HG03469 (cell line): ENCODE measurements around the gene CLP1.
"Not testable (repeated sequence)": the region's sequence is repeated elsewhere in the genome, so short reads cannot be mapped to it uniquely, and the experiment has no call there.

ENCODE experiments used
- ATAC-seq: cut with Tn5 transposase; IDR thresholded peaks from one replicate; pipeline ENCODE4 v1.9.1; 2021; ENCODE audit warnings: mild to moderate bottlenecking, moderate library complexity, moderate number of reproducible peaks; ENCODE audit not compliant: unreplicated experiment

CLP1 gene

DNA sequence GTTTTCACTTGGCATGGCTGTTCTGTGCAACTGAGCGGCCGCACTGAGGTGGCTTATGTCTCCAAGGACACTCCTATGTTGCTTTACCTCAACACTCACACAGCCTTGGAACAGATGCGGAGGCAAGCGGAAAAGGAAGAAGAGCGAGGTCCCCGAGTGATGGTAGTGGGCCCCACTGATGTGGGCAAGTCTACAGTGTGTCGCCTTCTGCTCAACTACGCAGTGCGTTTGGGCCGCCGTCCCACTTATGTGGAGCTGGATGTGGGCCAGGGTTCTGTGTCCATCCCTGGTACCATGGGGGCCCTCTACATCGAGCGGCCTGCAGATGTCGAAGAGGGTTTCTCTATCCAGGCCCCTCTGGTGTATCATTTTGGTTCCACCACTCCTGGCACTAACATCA, 2.1 kb downstream of the CLP1 start:
- no peak for ATAC-seq

DNA sequence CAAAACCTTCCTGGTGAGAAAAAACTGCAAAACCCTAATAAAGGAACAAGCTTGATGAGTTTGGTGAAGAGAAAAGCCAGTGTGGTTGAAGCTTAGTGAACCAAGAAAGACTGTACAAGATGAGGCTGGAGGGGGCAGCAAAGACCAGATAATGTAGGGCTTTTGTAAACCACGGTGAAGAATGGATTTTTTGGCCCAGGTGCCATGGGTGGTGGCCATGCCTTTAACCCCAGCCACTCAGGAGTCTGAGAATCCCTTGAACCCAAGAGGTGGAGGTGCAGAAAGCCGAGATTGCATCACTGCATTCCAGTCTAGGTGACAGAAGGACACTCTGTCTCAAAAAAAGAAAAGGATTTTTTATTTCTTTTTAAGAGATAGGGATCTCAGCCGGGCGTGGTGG, 5.3 kb downstream of the CLP1 start:
- ATAC-seq: no peak

DNA sequence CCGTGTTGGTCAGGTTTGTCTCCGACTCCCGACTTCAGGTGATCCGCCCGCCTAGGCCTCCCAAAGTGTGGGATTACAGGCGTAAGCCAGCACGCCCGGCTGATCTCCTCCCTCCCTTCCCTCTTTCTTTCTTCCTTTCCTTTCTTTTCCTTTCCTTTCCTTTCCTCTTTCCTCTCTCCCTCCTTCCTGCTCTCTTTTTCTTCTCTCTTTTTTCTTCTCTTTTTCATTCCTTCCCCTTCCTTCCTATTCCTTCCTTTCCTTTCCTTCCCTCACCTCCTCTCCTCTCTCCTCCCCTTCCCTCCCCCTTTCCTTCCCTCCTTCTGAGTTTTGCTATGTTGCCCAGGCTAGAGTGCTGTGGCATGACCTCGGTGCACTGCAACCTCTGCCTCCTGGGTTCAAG, 6.4 kb downstream of the CLP1 start:
- ATAC-seq: no peak

DNA sequence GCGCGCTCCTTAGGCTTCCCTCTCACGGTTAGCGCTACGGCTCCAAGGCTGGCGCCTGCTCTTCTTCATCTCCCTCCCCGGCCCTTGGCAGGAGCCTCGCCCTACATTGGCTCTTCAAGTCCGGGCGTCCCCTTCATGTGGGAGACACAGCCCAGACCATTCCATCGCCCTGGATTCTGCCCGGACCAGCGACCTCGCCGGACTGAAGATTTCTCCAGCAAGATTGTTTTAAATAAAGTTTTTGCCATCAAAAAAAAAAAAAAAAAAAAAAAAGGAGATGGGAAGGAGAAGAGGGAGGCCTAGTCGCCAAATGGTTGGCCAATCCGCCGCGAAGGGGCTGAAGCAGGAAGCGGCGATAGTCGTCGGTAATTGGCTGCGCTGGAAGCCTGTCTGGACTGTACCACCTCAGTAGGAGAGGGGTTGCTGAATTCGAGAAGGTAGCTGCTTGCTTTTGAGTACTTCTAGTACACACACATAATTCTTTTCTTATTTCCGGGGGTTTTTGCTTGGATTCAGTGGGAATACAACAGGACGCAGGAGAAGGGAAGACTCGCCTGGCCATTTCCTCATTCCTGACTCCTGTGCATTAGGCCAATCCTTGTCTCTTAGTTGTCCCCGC, 9.7 kb downstream of the CLP1 start:
- peak; percentile 43 for ATAC-seq

DNA sequence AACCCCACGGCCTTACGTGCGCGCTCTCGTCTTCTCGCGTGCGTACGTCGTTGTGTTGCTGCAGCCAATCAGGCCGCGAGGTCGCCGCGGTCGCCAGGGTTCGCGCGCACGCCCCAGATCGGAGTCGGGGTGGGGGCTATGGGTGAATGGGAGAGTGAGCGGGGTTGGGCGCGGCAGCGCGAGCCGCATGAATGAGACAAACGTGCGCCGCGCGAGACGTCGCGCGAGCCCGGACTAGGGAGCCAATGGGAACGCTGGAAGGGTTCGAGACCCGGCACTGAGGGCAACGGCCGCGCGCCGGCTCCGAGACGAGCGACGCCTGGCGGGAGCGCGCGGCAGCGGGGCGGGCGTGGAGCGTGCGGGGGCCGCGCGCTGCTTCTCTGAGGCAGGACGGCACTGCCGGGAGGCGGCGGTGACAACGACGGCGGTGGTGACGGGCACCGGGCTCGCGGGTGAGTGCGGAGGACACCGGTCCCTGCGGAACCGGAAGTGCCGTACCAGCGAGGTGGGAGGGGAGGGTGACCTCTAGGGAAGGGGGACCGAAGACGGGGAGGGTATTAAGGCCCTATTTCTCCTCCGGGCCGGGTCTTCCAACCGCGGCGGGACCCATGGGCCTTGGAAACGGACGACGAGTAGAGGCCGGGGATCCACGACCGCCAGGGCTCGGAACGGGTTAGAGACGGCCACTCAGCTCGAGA, 10.3 kb downstream of the CLP1 start, which contains the start of gene ZDHHC5:
Gene ZDHHC5 (plus strand): TSS at position 379 of the 698 bp plus-strand sequence. CDS start 4,977 bp downstream, outside the sequence.
- ATAC-seq: peak; percentile 78

DNA sequence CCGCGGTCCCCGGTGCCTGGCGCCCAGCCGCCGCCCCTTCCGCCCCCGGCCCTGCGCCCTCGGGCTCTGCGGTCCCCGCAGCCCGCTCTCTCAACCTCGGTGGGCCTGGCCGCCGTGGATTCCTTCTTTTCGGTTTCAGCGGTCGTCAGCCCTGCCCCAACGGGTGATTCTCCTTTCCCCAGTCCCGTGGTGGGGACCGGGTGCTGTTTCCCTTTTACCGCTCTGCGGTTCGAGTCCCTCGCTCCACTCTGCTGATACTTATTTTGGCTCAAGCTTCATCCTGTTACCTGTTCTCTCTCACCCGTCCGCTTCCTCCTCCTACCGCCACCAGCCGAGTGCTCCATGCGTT, 10.8 kb downstream of the CLP1 start:
- no peak for ATAC-seq

DNA sequence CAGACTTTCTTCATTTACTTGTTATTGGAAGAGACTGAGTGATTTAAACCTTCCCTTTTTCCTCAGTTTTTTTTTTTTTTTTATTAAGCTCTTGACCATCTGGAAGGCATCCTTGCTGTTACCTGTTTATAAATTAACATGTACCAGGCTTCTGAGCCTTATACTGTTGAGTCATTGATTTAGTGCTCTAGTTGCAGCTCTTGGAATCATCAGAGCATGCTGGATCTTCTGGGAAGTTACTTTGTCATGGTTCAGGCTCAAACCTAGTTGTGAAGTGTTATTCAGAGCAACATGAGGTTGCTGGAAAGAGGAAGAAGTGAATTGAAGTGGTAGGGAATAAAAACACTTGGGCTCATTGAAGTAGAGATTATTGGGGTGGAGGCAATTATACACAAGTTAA, 16.7 kb downstream of the CLP1 start:
- no peak for ATAC-seq

DNA sequence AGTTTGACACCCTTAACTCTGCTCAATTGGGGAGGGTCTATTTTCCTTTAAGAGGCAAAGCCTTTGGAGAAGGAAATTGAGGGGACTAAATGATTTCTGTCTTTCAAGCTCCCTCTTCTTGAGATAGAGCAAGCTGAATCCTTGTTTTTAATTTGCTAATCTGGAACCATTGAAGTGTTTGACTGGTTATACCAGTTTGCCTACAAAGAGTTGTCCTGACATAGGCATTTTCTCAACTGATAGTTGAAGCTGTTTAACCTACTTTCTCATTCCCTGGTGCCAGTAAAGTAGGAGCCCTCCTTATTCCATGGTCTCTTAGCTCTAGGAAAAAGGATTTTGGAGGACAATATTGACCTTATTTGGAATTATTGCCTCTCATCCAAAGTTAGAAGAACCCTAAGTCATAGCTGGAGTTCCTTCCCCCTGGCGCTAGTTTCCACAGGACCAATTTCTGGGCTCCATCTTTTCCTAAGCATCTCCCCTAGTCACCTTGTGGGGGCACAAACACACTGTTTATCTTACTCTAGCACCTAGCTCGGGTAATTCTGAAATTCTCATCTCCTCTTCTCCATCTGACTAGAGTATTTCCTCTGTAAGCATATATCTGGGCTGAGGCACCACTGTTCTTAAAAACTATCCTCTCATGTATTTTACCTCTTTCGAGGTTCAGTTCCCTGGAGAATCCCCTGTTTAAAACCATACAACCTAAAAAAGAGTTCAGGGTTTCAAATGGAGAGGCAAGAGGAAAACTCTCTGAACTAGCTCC, 17.8 kb downstream of the CLP1 start:
- ATAC-seq: no peak

DNA sequence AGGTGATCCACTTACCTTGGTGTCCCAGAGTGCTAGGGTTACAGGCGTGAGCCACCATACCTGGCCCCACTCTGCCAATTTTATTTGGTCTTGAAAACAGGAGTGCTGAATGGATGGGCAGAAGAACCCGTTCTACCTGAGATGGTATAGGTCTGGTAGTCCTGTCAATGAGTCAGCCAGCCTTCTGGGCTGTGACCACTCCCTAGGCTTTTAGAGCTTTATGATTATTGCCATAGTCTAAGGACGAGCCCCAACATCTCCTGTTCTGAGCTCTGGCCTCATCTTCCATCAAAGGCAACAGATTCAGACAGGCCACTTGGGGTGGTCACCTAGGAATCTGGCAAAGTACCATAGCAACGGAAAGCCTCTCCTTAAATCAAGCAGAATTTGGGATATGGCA, 21.8 kb downstream of the CLP1 start:
- no peak for ATAC-seq

DNA sequence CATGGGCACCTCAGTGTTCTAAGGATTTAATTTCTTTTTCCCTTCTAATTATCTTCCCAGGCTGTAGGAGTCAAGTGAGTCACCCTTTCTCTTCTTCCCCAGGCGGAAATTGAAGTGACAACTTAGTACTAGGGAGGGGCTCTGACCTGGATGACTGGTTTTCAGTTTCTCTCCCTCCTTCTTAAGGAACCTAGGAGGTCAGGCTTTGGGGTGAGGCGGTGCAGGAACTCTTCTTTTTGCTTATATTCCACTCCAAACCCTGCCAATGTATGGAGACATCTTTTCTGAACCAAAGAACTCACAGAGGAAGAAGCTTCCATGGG, 23.0 kb downstream of the CLP1 start:
- no peak for ATAC-seq

DNA sequence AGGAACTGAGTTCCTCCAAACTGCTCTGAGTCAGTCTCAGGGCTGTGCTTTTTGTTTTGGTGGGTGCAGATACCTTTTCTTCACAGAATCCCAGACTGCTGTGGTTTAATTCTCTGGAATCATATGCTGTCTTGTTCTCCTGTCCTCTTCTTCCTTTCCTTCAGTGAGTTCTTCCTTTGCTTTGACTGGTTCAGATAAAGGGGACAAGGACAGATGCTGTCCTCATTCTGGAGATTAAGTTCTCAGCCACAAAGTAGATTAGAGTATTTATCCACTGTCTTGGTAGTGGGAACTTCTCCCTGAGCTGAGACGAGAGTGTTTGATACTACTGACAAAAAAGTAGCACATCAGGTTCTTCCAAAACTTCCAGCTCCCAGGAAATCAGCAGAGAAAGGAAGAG, 23.6 kb downstream of the CLP1 start:
- ATAC-seq: no peak

DNA sequence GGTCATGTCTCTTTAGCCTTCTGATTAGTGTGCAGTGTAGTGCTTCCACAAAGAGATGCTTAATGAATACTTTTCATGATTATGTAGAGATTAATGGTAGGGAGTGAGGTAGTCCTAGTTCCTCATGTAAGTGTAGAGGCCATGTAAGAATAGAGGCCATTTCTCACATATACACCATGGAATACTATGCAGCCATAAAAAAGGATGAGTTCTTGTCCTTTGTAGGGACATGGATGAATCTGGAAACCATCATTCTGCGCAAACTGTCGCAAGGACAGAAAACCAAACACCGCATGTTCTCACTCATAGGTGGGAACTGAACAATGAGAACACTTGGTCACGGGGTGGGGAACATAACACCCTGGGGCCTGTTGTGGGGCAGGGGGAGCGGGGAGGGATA, 32.9 kb downstream of the CLP1 start:
- ATAC-seq: not testable (repeated sequence)

DNA sequence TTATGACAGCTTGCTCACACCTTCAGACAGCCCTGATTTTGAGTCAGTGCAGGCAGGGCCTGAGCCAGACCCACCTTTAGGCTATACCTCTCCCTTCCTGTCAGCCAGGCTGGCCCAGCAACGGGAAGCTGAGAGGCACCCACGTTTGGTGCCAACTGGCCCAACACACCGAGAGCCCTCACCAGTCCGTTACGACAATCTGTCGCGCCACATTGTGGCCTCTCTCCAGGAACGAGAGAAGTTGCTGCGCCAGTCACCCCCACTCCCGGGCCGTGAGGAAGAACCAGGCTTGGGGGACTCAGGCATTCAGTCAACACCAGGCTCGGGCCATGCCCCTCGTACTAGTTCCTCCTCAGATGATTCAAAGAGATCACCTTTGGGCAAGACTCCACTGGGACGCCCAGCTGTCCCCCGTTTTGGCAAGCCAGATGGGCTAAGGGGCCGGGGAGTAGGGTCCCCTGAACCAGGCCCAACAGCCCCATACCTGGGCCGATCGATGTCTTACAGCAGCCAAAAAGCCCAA, 41.3 kb downstream of the CLP1 start:
- no peak for ATAC-seq

DNA sequence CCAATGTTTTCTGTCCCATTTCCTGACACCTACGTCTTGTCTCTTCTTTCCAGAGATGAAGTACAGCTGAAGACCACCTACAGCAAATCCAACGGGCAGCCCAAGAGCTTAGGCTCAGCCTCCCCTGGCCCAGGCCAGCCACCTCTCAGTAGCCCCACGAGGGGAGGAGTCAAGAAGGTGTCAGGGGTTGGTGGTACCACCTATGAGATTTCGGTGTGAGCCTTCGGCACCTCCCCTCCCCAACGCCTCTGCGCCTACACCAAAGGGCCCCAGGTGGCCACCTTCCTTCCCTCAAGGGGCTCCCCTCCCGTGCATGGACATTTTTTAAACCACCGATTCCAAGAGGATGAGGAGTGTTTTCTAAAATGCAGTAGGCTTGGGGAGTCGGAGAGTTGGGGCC, 42.3 kb downstream of the CLP1 start:
- no peak for ATAC-seq

DNA sequence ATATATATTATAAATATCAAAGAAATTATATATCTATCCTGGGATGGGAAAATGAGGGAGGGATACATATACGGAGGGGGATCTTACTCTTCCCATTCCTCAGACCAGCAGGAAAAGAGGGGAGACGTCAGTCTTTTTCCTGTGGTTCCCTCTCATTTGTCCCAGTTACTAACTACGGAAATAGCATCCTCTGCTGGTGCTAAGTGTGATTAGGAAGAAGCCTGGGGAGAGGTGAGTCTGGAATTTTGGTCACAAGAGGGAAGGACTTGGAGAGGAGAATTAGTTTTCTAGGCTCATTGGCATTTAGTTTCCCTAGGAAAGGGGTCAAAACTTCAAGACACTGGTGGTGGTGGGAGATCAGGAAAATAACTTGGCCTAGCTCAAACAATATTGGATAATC, 42.9 kb downstream of the CLP1 start:
- ATAC-seq: no peak

DNA sequence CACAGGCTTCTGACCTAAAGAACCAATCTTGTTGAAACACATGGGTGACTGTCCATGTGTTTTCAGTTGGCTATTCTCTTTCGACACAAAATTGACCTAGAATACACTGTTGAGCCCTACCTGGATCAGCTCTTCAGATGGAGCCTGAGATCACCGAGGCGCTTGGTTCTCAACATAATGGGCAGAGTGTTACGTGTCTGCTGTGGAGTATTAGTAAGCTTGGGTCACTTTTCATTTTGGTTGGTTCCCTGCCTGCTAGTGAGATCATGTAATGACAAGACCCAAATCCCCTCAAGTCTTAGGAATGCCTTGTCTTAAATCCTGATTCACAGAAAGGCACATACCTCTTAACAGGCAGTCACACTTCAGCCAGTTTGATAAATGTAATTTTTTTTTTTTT, 45.8 kb downstream of the CLP1 start:
- ATAC-seq: no peak

DNA sequence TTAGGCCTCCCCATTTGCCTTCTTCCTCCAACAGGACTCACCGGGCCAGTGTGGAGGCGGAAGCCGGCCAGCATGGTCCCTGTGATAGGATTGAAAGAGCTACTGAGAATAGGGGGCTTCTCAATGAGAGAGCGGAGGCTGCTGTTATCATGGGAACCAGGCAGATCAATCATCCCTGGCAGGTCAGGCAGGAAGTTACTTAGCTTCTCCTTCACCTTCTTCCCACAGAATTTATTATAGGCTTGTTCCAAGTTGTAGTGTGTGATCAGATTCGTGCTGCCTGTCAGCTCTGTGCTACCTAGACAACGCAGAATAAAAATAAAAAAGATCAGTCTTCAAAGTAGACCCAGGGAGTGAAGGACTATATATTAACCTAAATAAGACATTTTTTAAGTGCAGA, 47.4 kb downstream of the CLP1 start:
- ATAC-seq: no peak

DNA sequence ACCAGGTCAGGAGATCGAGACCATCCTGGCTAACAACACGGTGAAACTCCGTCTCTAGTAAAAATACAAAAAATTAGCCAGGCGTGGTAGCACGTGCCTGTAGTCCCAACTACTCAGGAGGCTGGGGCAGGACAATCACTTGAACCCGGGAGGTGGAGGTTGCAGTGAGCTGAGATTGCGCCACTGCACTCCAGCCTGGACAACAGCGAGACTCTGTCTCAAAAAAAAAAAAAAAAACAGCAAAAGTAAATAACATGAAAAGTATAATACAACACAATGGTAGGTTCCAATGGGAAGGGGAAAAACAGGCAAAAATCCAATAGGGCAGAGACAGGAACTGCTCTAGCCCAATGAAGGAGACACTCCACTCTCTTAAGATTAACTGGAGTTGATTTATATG, 47.9 kb downstream of the CLP1 start:
- ATAC-seq: not testable (repeated sequence)

DNA sequence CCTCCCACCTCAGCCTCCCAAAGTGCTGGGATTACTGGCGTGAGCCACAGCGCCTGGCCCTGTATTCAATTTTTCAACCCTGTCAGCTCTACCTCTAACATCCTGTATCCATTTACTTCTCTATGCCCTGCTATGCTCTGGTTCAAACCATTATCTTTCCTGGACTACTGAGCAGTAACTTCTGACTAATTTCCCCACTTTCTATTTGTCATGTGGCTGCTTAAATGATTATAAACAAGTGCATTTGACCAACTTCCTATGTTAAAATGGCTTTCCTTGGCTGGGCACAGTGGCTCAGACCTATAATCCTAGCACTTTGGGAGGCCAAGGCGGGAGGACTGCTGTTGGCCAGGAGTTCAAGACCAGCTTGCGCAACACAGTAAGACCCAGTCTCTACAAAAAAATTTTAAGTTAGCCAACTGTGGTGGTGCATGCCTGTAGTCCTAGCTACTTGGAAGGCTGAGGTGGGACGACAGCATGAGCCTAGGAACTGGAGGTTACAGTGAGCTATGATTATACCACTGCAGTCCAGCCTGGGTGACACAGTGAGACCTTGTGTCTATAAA, 52.3 kb downstream of the CLP1 start:
- ATAC-seq: no peak
